IPS DF 4.7 (cell line): Measurements from ENCODE around the gene KCNA2.

Source experiments
- DNase-seq: peaks from one replicate; pipeline ENCODE4 v3.0.0-alpha.2; 2013; ENCODE audit warnings: low spot score; ENCODE audit errors: extremely low read depth

KCNA2 gene

GRCh38 chr1:110628323-110629105, 22.4 kb upstream of the KCNA2 start:
- DNase-seq, result no peak

GRCh38 chr1:110627764-110628163, 21.6 kb upstream of the KCNA2 start:
- no peak for DNase-seq

DNA sequence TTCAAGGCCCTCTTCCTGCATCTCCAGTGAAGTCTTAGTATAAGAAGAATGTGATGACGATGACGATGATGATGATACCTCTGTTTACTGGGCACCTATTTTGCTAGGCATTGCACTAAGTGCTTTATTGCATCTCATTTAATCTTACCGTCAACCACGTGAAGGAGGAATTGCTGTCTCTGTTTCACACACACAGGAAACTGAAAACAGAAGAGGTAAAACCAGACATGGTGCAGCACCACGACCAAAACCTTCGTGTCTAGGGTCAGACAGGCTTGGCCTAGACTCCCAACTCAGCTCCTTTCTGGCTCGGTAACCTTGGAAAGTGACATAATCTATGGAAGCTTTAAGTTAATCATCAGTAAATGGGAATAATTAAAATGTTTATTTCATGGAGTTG, 20.7 kb upstream of the KCNA2 start:
- no peak for DNase-seq

- no peak for DNase-seq
Measured at GRCh38 chr1:110620686-110621085, 14.5 kb upstream of the KCNA2 start.

- DNase-seq, result no peak
Measured at GRCh38 chr1:110620250-110620615, 14.1 kb upstream of the KCNA2 start.

DNA sequence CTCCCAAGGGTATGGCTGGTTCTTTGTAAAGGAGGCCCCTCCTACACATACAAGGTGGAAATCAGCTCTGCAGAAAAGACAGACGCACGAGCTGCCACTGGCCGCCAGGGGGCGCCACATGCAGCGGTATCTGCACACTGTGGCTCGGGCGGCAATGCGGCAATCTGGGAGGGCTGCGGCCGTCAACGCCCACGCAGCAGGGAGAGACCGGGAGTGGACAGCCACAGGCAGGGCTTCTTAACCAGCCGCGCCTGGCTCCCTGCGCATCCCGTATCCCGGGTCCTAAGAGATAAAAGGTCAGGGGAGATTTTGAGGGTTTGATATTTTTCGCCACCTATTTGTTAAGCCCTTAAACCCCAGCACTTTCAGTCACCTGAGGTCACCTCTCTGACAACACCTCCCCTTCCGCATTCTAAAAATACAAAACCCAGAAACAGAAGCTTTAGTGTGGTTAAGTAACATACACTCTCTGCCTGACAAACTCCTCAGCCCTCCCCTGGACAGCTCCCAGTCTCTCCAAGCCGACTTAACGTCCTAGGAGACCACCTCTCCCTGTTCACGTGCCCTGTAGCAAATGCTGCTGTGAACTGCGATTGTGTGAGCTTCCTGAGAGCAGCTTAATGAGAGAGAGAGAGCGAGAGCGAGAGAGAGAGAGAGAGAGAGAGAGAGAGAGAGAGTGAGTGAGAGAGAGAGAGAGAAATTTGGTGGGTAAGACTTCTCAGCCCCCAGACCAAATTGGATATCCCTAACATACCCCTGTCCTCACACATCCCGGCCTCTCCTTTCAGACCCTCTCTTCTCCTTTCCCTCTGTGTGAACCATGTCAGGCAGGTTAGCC, 13.5 kb upstream of the KCNA2 start:
- DNase-seq, result peak; percentile 51

DNA sequence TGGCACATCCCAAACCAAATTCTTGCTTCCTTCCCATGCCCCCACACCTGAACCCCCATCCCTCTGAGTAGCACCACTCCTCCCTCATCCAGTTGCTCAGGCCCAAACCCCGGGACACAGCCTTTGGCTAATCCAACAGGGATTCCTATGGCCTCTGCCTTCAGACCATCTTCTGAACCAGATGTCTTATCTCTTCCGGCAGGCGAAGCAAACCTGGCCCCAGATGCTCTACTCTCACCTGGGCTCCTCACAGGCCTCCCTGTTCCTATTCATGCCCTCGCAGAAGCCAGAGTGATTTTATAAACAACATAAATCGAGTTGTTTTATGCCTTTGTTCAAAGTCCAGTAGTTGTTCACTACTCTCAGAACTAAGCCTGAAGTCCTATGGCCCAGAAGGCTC, 12.5 kb upstream of the KCNA2 start:
- no peak for DNase-seq

GRCh38 chr1:110617589-110617988, 11.4 kb upstream of the KCNA2 start:
- DNase-seq, result no peak

DNA sequence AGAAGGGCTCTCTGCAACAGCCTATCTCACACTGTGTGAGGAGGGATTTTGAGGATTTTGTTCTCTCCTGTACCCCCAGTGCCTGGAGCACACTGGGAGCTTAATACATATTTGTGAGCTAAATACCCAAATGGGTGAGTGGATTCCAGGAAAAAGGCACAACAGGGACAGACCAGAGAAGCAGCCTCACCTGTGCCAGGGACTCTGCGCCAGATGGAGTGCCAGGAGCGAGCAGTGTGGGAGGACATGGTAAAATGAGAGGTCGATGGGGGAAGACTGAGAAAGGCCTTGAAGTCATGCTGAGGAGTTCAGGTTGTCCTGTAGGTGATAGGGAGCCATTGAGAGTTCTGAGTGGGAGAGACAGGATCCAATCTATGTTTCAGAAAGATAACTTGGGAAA, 11.0 kb upstream of the KCNA2 start:
- DNase-seq, result no peak

DNA sequence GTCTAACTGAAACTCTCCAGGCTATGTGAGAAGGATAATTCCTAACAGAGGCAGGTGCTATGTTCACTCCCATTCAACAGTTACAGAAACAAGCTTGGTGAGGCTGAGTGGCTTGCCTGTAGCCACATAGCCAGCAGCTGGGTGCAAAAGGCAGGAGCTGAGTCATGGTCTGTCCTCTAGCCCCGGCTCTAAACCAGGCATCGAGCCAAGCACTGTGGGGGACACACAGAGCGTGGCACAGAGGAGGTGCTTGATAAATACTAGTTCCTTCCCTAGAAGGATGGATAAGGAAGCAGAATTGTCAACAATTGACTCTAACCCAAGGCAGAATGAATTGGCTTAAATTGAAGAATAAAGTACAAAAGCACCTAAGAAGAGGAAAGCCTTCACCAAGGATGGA, 10.4 kb upstream of the KCNA2 start:
- DNase-seq, result no peak

GRCh38 chr1:110615548-110616130, 9.5 kb upstream of the KCNA2 start:
- peak; percentile 64 for DNase-seq

GRCh38 chr1:110612060-110612745, 6.0 kb upstream of the KCNA2 start:
- DNase-seq, result no peak

DNA sequence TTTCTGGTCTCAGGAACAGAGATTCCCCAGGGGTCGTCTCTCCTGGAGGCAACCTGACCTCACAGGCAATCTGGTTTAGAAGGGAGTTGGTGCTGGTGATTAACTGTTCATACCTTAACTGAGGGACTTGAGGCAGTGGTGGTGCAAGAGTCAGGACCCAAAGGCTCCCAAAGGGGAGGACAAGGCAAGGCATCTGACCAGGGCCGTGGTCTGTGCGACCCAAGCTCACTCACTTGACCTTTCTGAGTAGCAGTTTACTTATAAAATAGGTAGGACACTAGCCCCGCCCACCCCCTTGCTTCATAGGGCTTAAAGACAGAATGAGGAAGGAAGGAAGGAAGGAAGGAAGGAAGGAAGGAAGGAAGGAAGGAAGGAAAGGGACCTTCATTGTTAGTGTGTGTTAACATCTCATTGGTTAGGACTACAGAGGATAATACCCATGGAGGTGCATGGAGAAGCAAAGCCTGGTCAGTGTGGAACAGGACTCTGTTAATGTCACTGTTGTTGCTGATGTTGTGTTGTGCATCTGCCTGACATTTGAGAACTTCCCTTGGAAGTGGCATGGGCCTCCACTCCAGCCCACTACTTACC, 4.6 kb upstream of the KCNA2 start:
- no peak for DNase-seq

GRCh38 chr1:110610084-110610483, 3.9 kb upstream of the KCNA2 start:
- no peak for DNase-seq

DNA sequence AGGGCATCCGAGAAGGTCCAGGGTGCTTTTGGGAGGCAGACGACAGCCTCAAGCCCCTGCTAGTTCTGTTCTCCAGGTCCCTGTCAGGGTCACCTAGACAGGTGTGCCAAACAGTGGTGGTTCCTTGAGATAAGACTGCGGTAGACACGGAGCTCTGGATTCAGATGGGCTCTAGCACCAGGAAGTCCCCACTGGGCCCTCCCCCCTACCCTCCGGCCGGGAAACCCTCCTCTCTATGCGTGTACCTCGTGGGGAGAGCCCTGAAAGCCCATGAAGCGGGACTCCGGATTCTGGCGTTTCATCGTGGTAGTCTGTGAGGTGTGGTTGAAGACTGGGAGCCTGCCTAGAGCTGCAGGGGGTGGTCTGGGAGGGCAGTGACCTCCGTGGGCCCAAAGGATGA, 2.1 kb upstream of the KCNA2 start:
- DNase-seq, result no peak

DNA sequence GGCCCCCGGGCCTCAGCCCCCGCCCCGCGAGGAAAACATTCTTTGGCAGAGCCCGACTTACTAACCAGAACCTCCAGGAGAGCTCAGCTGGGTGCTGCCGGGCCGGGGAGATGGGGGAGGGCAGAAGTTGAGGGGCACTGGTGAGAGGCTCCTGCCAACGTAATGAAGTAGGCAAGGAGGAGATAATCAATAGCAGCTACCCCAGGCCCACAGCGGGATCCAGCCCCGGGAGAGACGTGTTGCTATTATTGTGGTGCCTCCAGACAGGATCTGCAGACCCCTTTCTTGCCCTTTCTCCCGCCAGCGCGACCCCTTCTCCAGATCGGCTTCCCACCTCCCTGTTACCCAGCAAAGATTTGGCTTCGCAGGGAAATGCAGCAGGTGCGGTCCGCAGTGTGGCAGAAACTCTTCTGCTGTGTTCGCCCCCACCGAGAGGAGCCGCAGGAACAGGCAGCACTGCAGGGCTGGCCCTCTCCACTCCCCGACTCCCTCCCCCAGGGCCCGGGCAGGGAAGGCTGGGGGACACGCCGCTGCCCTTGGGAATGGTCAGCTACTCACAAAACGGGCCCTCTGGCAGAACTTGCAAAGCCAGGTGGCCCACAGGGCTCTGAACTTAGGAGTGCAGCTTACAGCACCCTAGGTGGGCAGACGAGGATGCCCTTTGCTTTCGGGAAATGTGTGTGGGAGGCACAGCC, 1.5 kb upstream of the KCNA2 start:
- DNase-seq, result no peak

DNA sequence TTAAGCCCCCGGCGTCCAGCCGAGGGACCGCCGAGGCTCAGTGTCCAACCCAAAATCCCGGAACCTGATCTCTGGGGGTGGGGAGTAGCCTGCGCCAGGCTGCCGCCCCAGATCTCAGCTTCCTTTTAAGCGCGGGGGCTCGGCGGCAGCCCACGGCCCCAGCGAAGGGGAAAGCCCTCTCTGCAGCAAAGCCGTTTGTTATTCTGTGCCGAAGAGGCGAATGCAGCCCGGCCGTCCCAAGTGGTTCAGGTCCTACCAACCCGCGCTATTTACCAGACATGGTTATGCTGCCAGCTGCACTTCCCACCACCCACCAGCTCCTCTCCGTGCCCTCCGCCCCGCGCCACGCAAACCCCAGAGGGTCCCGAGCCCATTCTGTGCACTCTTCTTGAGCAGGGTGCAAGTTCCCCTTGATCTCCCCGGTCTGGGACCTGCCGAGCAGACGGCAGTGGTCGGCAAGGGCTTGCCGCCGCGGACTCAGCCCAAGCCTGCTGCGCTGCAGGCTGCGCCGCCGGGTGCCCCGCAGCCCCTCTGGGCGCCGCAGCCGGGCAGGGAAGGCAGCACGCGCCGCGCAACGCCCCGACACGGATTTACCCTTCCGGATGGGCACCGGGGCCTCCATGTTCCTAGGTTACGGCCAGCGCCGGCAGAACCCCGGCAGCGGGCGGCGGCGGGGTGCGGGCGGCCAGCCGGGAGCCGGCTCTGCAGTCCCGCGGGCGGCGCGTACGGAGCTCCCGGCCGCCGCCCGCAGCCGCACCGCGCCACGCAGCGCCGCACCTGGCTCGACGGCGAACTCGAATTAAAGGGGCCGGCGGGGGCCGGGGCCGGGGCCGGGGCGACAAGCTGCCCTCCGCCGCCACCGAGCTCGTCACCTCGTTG, 738 bp upstream of the KCNA2 start:
- no peak for DNase-seq

GRCh38 chr1:110605446-110605845, 712 bp downstream of the KCNA2 start:
- DNase-seq, result no peak

- DNase-seq, result no peak
Measured at GRCh38 chr1:110604586-110605148, 1.5 kb downstream of the KCNA2 start.

- DNase-seq, result no peak
Measured at GRCh38 chr1:110603058-110603457, 3.1 kb downstream of the KCNA2 start.
